Right renal cortex interstitium (tissue), 3 donors: Measurements from ENCODE around the gene EXT2. TPM values are rescaled to one million over a fixed set of nuclear protein-coding genes. Genes with fewer than 3 reads are reported as not detected.

ENCODE experiments used
- DNase-seq, 3 donors: peaks; one replicate each; pipeline ENCODE4 v3.0.0-alpha.2; 2013; ENCODE audit warnings: low read depth in 3 of 3, low spot score in 2 of 3
- polyA plus RNA-seq, 3 donors: library from polyadenylated mRNA; unstranded; fragments of 120-200 nt; gene quantifications; one replicate each; pipeline ENCODE4 v1.2.1, GENCODE V29; 2013; ENCODE audit not compliant: insufficient read length in 3 of 3

Gene EXT2
- polyA plus RNA-seq, 3 donors: 71.0 to 77.1 (median 72.4) TPM

DNA sequence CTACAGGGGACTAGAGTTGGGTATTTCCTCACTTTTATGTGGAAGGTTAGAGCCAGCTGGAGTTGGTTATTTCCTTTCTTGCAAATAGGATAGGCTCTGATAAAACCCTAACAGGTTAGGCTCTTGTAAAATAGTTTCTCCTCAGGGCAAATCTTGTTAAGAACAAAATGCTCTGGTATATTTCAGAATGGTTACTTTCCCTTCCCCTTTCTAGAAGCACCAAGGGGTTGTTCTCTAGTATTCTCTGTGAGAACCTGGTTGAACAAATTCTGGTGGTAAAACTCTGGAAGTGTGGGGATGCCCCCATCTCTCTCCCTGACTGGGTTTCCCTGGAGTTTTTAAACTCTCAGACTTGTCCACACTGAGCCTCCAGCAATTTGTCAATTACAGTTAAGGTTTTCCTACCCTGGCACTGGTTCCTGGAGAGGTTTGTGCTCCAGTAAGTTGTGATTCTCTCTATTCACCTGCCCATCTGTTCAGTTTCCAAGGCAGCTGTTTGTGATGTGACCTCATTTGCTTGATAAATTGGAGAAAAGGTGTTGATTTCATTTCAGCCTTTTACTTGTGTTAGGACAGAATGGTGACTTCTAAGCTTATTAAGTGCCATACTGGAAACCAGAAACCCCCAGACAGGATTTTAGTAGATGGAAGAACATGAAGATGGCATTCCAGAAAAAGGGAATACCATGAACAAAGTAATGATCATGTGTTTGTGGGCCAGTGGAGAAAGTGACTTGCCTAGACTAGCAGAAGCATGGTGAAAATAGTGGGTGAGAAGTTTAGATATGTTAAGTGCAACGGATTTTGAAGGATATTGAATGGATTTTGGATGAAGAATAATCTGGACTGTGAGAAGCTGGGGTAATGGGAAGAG lies 64.6 kb downstream of the EXT2 start:
- DNase-seq: no peak

DNA sequence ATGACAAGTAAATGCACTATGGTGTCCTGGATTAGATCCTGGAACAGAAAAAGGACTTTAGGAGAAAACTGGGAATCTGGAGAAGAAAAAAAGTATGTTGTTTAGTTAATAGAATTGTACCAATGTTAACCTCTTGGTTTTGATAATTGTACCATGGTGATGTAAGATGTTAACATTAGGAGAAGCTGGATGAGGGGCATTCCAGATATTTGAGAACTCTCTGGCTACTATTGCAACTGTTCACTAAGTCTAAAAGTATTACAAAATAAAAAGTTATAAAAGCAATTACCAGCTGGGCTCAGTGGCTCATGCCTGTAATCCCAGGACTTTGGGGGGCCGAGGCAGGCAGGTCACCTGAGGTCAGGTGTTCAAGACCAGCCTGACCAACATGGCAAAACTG lies 66.5 kb downstream of the EXT2 start:
- no peak for DNase-seq

DNA sequence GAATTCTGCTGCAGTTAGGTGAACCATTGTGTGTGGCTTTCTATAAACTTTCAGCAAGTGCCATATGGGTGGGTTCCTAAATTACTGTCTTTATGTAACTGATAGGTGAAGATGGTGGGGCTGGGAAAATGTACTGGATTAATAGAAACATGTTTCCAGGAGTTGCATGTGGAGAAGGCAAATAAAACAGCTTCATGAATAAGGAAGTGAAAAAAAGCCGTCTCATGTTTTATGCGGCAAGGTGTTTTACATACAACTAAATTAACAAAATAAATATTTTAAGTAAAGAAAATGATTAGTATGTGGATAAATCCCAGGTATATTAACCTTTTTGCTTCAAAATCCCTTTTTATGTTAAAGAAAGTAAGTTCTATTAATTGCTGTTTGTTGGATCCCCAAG lies 67.2 kb downstream of the EXT2 start:
- no peak for DNase-seq

DNA sequence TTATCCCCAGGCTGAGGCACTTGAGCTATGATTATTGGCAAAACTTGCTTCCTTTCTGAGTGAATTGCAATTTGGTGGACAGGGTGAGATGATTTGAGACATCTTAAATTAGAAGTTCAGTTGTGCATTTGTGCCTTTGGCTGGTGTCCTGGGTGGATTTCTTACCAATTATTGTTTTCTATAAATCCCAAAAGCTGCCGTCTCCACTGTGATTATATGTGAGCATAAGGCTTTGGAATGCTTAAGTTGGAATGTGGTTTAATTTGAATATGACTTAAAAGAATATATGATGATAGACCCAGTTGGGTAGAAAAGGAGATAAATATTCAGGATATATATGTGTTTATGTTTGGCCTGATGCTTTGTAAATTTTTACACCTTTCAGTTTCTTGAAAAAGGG lies 70.0 kb downstream of the EXT2 start:
- DNase-seq: no peak

DNA sequence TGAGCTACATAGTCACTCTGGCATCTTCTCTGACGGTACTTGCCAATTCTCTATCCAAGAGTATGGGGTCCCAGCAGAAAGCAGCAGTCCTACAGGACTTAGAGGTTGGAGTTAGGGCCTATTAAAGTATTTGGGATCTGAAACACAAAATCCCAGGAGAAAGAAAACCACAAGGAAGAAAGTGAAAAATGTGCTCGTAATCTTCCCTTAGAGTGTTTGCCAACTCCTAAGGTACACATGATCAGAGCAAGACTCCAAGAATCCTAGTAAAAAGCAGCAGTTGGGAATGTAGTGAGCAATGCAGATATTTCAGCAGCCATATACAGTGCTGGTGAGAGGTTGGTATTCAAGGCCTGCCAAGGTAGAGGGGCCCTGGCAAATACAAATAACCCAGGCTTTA lies 71.6 kb downstream of the EXT2 start:
- no peak for DNase-seq

DNA sequence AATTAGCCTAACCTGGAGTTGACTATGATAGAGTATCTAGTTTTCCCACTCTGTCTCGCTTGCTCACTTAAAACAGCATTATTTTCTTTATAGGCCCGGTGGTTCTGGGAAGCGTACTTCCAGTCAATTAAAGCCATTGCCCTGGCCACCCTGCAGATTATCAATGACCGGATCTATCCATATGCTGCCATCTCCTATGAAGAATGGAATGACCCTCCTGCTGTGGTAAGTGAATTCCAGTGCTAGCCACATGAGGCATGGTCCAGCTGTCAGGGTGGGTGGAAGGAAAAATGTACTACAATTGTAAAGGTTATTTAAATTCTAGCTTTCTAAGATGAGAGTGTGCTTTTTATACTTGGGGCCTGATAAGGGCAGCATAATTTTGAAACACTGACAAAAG lies 76.0 kb downstream of the EXT2 start:
- DNase-seq: no peak

DNA sequence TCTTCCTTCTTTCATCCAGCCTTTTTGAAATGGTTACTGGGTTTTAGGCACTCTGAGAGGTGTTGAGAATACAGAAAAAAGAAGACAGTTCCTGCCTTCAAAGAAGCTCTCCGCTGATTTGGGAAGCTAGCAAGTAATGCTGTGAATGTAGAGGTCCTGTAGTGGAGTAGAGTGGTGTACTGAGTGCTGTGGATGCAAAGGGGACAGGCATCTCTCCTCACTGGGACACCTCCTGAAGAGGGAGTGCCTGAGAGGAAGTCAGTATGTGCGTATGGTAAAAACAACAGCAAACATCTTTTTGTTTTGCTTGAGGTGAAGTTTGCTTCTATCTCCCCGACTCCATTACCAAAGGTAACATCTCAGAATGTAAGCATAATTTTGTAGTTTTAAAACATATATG lies 77.5 kb downstream of the EXT2 start:
- DNase-seq: no peak

DNA sequence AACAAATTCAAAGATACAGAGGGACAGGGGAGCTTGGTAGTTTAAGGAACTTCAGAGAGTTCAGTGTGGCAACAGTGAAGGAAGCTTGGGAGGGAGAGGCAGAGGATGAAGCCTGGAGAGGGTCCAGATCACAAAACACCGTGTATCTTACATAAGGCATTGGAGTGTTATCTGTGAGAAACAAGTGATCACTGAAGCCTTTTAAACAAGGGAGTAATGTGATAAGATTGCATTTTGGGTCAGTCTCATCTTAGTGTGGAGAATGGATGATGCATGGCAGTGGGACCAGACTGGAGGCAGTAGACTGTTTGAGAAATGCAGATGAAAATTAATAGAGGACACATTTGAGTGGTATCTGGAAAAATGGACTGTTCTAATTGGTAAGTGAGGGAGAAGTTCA lies 79.4 kb downstream of the EXT2 start:
- DNase-seq: no peak

DNA sequence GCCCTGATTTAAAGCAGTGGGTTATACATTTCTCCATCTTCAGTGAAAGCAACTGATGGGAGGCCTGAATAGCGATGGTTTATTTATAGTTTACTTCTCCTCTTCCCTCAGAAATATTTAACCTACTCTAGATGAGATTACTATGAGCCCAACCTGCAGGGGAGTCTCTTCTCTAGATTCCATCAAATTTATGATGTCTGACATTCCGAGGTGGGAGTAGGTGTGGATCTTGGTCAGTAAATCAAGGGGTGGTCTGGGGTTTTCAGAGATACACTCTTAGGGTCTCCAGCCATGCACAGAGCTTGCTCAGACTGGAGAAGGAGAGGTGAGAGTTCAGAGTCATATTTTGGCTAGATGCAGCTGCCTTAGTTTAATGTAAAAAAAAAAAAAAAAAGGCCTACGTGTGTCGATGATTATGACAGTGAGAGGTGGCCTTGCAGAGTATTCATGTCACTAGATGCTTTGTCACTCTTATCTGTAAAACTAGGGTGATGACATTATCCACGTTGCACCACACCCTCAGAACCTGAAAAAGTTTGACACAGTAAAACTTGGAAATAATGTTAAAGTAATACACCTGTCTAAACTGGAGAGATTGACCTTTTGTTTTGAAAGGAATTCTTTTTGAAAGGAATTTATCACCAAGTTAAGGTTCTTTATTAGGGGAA lies 81.2 kb downstream of the EXT2 start:
- peak in 2 of 3 donors; percentile 15 to 35 for DNase-seq

DNA sequence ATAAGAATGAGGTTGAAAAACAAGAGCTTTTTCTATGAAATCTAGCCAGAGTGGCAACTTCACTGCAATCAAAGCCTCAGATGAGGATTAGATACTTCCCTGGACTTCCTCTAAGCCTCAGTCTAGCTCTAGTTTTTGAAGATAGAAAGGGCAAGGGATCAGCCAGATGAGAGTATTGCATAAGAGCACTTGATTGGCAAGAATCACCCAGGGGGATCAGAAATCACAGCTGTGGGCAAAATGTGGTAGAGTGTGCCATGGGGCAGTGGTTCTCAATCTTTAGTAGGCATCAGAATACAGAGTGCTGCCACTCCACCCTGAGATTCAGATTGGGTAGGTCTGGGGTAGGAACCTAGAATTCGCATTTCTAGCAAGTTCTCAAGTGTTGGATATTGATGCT lies 82.4 kb downstream of the EXT2 start:
- no peak for DNase-seq

DNA sequence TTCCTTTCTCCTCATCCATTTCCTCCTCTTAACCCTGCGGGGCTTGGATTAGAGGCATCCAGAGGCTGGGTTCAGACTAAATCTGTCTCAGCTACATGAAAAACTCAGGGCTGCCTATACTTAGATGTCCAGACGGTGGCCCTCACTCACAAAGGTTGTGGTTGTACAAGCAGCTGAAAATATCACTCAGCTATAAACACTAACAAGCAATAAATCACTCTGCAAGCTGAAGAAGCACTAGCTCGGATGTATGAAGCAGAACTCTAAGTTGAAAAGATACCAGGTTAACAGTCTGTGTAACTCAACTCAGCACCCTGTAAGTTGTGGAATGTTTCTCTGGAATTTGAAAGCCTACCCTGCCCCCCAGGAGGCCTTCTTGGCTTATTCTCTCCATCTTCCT lies 82.9 kb downstream of the EXT2 start:
- DNase-seq: peak in 1 of 3 donors; percentile 13

DNA sequence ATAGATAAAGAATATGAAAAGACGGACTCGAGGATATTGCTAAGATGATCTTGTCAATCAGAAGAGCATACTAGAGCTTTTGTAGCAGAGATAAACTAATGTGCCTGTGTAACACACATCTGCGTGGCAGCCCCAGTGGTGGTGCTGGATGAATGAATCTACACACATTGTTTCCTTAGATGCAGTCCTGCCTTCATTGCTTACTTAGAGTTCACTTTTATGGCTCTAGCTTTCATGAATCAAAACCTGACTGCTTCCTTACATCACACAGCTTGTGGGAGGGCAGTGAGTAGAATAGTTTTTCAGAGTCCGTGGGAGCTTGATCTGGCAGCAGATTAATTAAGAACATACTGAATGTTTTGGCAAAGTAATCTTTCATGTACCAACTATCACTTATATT lies 83.7 kb downstream of the EXT2 start:
- DNase-seq: peak in 2 of 3 donors; percentile 42 to 55

DNA sequence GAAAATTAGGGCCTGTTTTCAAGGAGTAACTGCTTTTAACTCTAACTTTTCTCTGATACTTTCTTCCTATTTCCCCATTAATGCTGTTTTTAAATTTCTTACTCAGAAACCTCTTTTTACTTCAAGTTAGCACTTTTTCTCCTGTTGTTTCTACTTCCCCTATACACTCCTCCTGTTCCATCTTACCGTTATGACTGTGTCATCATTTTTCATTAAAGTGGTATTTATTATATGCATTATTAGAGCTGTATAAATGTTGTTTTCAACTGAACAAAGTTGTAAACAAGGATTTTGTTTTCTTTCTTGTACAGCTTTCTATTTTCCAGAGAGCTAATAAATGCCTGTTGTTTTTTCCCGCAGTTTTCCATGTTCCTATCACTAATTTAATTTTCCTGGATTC lies 84.6 kb downstream of the EXT2 start:
- no peak for DNase-seq

DNA sequence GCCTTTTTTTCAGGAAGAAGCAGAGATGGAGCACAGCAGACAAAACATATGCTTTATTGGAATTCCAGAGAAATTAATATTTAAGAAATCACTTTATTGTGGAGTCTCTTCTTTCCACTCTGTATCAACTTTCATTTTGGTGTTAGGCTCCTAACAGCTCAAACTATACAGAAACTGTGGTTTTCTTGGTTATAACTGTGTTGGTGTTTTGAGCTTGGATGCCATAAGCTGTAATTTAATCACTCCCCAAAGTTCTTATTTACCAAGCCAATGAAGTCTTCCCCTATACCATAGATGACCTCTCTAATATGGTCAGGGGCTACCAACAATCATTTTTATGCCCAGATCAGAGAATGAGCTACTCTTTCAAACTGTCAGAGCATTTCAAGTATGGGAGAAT lies 90.0 kb downstream of the EXT2 start:
- DNase-seq: no peak

DNA sequence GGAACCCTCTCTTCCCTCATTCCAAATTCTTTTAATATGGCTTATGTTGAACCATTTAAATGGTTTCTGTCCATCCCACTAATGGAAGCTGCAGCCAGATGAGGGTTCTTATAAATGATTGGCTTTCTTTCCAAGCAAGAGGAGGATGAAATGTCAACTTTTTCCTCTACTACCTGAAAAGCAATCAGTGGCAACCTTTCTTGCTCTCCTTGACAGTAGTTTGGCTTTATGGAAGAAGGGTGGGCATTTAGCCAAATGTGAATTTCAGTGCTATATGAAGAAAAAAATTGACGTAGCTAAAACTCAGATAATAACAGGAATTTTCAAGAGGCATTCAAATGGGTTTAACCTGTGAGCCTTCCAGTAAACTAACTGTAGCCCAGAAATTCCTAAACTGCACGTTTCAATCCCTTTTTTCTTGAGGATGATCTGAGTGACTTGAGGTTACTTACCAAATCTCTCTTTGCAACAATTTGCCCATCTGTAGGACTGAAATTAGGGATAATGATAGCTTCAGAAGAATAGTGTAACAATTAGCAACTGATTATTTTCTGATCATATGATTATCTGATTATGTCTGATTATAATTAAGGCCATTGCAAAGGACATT lies 90.9 kb downstream of the EXT2 start:
- DNase-seq: no peak

DNA sequence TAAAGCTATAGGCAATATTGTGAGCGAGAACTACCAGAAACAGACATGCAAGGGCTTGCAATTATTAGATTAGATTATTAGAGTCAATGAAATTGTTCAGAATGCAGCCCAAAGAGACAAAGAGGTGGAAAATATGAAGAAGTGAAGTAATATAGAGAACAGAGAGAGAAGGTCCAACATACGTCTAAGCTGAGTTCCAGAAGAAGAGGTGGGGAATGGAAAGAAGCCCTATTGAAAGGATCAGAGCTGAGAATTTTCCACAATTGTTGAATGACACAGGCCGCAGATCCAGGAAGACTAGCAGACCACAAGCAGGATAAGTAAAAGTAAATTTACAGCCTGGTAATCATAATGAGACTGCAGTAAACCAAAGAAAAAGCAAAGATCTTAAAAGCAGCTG lies 93.2 kb downstream of the EXT2 start:
- DNase-seq: no peak

DNA sequence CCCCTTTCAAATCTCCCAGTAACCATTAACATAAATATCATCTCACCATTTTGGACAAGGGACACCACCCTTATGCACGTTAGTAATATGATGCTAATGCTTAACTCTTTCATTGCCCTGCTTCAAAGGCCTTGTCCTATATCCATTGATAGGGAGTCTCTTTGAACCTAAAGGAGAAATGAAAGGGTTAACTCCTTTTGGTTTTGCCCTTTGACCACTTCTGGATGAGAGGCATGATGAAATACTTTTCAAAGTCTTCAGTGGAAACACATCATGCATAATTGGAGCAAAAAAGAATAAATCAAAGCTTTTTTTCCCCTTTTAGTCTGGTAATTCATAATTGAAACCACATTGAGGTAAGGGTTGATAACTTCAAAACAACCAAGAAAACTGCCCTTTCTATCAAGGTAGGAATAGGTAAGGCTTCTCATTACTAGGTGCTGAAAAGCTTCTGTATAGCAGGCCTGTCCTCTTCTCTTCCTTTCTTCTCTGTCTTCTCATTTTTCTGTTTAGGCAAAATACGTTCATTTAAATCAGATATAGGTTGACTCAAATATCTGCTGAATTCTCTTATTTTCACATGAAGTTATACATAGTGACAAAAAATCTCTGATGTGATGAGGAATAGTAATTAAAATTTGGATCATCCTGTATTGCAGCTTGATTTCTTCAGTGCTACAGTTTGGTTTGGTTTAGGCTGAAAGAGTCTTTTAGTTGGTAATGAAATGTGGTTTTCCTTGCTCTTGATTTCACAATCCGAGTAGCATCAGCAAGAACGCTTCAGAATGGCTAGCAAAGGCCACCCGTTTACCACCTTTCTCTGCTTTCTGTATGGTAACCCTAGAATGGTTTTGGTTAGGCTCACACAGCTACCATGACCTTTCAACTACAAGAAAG lies 94.8 kb downstream of the EXT2 start:
- DNase-seq: no peak

DNA sequence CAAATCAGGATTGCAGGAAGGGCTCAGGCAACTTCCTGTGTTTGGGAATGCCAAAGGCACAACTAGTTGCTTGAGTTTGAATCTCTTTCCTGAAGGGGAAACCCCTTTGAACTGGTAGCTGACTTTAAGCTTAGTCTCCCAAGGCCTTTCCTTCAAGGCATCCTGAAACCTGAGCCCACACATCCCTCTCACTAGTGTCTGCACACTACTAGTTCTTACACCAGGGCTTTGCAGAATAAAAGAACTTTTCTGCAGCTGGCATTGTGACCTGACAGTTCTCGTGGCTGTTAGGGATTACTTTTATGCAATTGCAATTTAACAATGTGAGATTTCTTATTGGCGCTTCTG lies 95.4 kb downstream of the EXT2 start:
- no peak for DNase-seq

DNA sequence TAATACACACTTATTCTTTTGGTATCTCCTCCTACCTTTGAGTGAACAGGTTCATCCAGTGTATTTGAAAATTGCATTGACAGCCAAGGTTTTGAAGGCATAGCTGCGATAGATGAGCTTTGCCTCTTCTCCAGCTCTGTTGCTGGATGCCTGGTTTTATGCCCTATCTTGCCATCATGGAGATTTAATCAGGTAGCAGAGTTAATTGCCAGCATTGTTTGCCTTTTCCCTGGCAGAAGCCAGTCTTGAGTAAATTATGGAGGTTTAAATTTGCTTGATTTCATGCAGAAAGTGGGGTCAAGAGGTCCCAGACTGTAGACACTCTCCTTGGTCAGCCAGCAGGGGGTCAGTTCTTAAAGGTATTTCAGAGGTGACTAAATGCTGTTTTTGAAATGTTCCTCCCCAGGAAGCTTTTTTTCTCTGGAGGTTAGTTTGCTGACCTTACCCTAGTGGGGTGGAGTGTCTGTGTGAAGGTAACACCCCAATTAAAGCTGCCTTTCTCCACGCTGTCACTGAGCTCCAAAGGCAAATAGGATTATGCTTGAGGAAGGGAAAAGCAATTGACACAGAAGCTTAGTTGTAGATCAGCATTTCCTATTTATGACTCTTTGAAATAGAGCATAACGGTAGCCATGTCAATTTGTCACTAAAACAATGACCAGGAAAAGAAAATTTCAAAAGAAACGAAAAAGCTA lies 96.0 kb downstream of the EXT2 start:
- no peak for DNase-seq

DNA sequence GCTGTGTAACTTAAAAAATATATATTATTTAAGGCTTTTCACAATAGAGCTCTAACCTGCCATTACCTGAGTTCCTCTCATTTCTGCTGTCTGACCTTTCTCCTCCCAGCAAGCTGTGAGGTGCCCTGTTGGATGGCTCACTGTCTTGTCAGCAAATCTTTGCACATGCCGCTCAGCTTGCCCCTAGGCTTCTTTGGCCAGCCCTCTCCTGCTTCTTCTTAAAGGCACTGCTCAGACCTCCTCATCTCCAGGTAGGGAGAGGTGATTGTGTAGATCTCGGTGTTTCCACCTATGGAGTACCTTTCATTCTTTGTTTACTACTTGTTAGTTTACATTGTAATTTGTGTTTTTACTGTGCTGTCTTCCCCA lies 96.5 kb downstream of the EXT2 start:
- DNase-seq: no peak
